Mammary epithelial cell (primary cell): ENCODE measurements around the gene DHRS1.

Experiments used
- CTCF ChIP-seq, 2 donors: IDR thresholded peaks in 1 of 2; conservative IDR thresholded peaks in 1 of 2; 2 replicates each; pipeline ENCODE4 v1.5.1; 2011 to 2012; ENCODE audit warnings: inconsistent platforms in 2 of 2, low read length in 2 of 2, mild to moderate bottlenecking in 2 of 2, control low read depth in 1 of 2, low read depth in 1 of 2; ENCODE audit not compliant: insufficient read depth in 1 of 2; ENCODE audit errors: extremely low read depth in 1 of 2
- EZH2 ChIP-seq: IDR thresholded peaks from 2 replicates; pipeline ENCODE4 v1.6.1; 2012; ENCODE audit warnings: low read length, inconsistent platforms, borderline replicate concordance

GRCh38 chr14:24332268-24332993 lies 32.9 kb upstream of the DHRS1 start:
- TF ChIP-seq CTCF (conservative IDR thresholded peaks at IDR 0.05 in 1 of 2, IDR thresholded peaks at IDR 0.05 in 1 of 2; ENCODE audit: extremely low read depth in 1 of 2, insufficient read depth in 1 of 2, low read depth in 1 of 2, low read length in 2 of 2): peak; percentile 74 to 82
- no peak for TF ChIP-seq EZH2
